Ovary (tissue), 3 donors: Measurements from ENCODE around the gene DNAH8.

Source experiments
- EP300 ChIP-seq: sonication (generic); formaldehyde crosslinking; IDR thresholded peaks from one replicate; pipeline ENCODE4 v1.6.1; 2017; ENCODE audit warnings: antibody characterized with exemption
- POLR2A ChIP-seq: fragments of 450-650 bp; IDR thresholded peaks from one replicate; pipeline ENCODE4 v1.6.1; 2017; ENCODE audit warnings: antibody characterized with exemption, mild to moderate bottlenecking, moderate library complexity
- TF ChIP-seq, protein P1 (sequence below), 3 donors: fragments of 450-650 bp in 2 of 3; fragments of 200-600 bp in 1 of 3; IDR thresholded peaks; one replicate each; pipeline versions ENCODE4 v1.5.1 to v1.8.0; 2016 to 2022; ENCODE audit warnings: antibody characterized with exemption in 3 of 3, mild to moderate bottlenecking in 1 of 3
- donor health status: DM: no; HTN: no; CAD: no.

DNA sequence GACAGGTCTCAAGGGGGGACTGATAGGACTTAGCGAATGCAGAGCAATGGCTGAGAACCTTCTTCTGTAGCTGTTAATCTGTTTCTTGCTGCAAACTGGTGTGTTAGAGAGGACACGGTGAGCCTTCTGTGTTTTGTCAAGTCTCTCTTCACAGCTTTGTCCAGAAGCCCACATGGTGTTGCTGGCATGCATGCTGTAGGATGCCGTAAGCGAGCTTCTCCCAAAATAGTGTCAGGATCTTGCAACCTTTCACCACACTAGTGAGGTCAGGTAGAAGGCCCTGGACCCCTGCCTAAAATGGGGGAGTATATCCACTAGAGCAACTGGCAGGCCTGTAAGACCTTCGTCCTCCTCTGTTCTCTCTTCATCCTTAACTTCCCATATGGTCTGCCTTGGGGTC is 281.6 kb downstream of the DNAH8 start:
- TF ChIP-seq, protein P1, sequence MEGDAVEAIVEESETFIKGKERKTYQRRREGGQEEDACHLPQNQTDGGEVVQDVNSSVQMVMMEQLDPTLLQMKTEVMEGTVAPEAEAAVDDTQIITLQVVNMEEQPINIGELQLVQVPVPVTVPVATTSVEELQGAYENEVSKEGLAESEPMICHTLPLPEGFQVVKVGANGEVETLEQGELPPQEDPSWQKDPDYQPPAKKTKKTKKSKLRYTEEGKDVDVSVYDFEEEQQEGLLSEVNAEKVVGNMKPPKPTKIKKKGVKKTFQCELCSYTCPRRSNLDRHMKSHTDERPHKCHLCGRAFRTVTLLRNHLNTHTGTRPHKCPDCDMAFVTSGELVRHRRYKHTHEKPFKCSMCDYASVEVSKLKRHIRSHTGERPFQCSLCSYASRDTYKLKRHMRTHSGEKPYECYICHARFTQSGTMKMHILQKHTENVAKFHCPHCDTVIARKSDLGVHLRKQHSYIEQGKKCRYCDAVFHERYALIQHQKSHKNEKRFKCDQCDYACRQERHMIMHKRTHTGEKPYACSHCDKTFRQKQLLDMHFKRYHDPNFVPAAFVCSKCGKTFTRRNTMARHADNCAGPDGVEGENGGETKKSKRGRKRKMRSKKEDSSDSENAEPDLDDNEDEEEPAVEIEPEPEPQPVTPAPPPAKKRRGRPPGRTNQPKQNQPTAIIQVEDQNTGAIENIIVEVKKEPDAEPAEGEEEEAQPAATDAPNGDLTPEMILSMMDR (IDR thresholded peaks at IDR 0.05), result no peak
- no peak for TF ChIP-seq POLR2A
- no peak for TF ChIP-seq EP300
